Pulmonary artery endothelial cell (primary cell): ENCODE results near the gene PRR5L. TPM values are rescaled to one million over a fixed set of nuclear protein-coding genes. Genes with fewer than 3 reads are reported as not detected.
A peak's percentile ranks its signal among the peaks of the same experiment; 100 is the strongest.
"Not testable (repeated sequence)": the region's sequence is repeated elsewhere in the genome, so short reads cannot be mapped to it uniquely, and the experiment has no call there.

Source experiments
- DNase-seq: peaks from one replicate; pipeline ENCODE4 v3.0.0-alpha.2; 2011; ENCODE audit warnings: low read depth, low spot score
- total RNA-seq: library from RNA; depleted of rRNA; stranded (reverse); fragments of >200 nt; gene quantifications from 2 replicates; pipeline ENCODE4 v1.2.3, GENCODE V29; 2014

PRR5L gene
- total RNA-seq, 1 donor from 2014 or later, result 9.6 TPM

DNA sequence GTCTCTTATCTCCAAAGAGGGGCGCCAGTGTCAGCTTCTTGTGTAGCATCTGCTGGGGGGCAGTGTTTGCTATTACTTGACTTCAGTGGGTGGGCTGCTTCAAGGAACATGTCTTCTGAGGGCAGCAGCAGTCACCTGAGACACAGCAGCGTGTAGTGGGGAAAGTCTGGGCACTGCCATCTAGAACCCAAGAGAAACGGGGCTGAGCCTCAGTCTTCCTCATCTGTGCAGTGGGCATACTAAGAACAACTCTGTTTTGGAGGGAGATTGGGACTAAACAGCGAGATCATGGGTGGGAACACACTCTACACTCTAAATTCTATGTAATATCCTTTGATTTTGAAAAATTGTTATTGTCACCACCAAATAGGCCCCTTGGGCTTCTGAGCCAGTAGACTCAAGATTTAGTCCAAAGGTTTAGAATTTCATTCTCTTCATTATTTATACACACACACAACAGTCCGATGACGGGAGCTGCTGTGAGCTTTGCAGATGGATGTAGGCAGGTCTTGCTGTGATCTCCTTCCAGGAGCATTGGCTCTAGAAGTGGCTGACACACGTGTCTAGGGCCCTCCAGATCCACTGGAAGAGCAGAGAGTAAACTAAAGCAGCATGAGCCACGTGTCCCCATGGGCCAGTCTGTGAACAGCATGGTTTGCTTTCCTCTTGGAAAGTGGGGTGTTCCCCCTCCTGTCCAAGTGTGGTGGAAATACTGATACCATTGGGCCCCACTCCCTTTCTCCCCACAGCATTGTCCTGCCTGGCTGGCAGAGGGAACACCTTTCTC lies 162.2 kb downstream of the PRR5L start:
- no peak for DNase-seq

DNA sequence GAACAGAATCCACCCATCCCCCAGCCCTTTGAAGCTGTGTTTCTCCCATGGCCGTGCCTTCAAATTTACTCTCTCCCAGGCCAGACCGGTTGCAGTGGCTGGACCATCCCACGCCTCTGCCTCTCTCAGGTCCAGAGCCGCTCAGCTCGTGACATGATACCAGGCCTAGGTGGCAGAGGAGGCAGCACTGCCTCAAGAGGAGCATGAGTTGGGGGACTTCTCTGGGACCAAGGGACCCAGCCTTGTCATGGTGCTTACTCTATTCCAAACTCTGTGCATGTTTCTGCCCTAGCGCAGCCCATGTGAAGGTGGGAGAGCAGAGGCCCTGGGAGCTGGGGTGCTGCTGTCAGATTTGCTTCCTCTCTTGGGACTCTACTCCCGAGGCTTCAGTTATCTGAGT lies 163.0 kb downstream of the PRR5L start:
- DNase-seq, result no peak

DNA sequence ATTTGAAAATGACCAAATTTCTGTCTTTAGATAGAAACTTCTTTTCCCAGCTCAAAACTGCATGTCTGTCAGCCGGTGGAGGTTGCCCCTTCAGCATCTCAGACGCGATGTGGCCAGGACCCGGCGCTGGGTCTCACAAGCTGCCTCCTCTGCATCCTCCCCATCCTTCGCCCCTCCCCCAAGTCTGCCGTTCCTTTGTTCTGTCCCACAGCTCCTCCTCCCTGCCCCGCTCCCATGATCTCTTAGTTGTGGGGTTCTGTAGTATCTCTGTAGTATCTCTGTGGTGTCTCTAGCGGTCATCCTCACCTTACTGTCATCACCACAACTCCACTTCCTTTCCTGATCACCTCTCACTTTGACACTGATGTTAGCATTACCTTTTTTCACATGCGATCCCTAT lies 164.1 kb downstream of the PRR5L start:
- no peak for DNase-seq

DNA sequence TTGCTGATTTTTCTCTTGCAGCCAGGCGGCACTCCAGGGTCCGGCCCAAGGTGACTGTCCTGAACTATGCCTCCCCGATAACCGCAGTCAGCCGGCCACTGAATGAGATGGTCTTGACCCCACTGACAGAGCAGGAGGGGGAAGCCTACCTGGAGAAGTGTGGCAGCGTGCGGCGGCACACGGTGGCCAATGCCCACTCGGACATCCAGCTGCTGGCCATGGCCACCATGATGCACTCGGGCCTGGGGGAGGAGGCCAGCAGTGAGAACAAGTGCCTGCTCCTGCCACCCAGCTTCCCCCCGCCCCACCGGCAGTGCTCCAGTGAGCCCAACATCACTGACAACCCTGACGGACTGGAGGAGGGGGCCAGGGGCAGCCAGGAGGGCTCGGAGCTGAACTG lies 166.2 kb downstream of the PRR5L start:
- DNase-seq, result no peak

DNA sequence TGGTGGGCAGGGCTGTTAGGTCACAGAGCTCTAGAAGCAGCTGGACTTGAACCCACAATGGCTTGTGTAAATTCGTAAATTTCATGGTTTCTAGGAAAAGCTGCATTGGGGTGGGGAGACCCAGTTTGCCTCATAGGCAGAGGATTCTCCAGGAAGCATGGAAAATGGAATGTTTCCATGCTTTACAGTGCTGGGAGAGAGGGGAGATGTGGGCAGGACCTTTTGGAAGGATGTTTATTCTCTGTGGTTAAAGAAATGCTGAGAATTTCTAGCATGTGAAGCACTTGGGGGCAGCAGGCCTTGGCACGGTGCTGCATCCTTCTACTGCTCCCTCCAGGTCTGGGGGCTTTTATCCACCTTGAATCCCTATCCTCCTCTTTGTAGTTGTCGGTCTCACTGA lies 167.7 kb downstream of the PRR5L start:
- DNase-seq, result no peak

DNA sequence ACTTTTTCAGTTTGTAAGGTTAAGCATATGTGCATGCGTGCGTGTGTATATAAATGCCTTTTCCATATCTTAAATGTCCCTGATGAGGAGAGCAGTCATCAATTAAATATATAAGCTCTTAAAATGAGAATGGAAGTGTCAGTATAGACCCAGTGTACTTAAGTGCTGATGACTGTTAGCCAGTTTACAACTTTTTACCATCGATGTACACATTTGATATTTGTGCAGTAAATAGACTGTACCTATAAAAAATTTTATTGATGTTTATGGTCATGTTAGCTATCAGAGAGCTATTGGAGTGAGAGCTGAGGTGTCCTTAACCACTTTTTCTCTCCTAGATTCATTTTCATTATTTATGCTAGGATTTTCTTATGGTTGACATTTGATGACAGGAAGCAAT lies 168.6 kb downstream of the PRR5L start:
- DNase-seq, result no peak

DNA sequence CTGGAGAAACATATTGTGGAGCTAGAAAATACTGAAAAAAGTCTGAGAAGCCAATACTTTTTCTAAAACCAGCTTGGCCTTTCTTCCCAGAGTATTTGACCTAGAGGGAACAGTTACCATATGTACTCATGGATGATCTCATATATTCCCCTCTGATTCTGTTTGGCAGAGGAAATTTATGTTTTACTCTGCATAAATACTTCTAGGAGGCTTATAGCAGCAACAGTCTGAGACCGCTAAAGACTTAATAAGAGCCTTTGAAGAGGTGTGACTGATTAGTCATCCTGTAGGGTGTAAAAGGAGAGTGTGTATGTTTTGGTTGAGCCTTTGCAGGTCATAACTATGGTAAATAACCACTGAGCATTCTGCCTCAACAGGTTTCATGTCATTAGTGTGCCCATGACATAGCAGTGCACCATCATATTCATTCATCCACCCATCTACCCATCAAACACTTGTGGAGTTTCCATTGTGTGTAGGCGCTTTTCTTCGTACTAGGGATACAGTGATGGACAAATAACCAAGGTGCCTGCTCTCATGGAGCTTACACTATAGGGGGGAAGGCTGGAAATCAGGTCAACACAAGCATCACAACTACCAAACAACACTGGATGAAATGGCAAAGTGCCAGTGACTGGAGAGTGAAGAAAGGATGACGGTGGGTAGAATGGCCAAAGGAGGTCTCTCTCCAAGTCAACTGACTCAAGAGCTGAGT lies 169.5 kb downstream of the PRR5L start:
- DNase-seq, result no peak

DNA sequence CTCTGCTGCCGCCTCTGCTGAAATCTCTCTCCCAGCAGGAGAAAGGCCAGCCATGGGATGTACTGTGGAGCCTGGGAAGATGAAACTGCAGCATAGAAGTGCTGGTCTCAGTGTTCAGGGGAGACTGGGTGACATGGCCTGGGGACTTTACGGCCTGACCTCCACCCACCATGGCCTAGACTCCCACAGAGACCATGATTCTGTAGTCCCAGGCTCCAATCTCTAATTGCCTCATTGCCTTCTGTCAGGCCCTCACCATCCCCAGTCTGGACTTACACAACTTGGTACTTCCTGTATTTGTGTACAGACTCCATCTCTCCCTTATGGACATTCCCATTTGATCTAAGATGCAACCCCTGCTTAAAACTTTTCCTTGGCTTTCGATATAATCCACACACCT lies 170.9 kb downstream of the PRR5L start:
- no peak for DNase-seq

DNA sequence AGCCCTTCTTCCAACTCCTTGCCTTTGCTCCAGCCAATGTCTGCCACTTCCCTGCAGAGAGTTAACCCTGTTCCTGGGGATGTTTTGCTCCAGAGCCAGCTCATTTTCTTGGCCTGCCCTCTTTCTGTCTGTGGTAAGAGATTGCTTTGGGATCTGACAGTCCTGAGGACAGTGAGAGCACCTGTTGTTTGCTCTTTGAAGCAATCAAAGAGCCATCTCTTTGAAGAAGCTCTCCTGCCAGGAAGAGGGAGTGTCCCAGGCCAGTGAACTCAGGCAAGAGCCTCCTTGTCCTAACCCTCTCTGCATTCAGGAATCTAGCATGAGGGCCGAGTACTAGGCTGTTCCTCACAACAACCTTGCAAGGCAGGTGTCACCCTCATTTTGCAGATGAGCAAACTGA lies 171.8 kb downstream of the PRR5L start:
- no peak for DNase-seq

DNA sequence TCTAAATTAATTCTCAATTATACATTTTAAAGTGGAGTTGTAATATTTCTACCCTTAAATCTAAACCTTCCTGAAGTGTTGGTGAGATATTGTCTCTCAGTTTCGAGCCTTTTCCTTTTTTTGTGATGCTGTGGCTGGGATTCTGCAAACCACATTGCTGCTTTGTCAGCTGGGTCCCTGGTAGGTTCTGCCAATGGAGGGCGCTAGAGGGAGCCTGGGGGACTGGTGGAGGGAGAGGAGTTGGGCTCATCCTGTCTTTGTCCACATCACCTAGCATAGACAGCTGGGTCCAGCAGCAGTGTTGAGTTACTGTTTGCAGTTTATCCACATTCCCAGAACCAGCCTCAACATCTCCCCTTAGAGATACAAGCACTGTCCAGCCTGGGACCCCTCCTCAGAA lies 173.0 kb downstream of the PRR5L start:
- DNase-seq, result no peak

DNA sequence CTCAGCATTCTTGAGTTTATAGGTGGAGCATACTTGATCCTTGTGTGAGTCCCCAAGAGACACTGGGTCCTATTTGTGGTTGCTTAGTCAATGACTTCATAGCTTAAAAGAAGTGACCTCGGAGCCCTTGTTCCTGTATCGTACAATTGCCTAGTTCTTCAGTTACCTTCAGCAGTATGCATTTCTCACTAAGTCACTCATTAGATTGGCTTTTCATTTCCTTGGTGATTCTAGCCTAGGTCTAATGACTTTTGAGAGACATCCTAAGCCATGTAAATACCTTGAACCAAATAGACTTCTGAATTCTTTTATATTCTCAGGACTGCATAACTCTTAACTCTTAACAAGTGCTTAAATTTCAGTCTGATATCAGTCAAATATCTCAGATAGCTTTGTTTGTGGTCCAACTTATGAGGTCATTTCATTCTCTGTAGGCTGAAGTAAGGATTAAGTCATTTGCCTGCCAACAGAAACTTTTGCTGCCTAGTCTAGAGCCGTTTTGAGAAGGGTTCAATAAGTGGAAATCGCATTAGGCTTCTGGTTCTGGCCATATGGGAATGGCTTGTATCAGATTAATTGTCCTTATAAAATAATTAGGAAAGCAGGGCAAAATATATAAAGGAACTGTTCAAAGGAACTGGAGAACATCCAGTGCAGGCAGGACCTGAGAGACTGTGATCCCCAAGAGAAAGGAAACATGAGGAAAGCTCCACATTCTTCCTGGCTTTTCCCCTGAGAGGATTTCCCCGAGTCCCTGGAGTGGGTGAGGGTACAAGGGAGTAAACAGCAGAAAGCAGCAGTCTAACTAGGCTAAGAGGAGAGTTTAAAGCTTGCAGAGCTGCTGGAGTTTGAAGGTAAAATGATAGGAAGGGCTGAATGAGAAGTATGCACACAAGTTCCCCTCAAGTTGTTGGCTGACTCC lies 174.1 kb downstream of the PRR5L start:
- DNase-seq, result no peak

DNA sequence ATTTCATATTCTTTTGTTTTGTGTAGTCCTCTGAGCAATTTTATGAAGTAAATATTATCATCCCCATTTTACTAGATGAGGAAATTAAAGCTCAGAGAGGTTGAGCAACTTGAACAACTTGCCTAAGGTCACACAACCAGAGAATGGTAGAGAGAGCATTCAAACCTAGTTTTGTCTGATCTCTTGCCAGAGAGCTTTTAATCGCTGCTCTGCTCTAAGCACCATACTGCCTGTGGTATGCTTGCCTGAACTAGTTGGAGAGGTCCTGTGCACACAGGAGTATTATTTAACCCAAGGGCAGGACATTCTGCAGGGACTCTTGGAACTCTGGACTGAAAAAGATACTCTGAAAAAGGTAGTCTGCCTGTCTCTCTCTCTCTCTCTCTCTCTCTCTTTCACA lies 175.5 kb downstream of the PRR5L start:
- DNase-seq, result no peak

DNA sequence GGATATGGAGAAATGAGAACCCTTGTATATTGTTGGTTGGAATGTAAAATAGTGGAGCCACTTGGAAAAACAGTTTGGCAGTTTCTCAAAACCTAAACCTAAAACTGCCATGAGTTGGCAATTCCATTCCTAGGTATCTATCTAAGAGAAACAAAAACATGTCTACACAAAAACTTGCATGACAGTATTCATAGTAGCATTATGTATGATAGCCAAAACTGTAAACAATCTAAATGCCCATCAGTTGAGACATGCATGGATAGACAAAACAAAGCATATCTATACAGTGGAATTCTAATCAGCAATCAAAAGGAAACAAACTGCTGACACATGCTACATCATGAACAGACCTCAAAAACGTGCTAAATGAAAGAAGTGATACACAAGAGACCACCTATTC lies 179.1 kb downstream of the PRR5L start:
- DNase-seq, result no peak

DNA sequence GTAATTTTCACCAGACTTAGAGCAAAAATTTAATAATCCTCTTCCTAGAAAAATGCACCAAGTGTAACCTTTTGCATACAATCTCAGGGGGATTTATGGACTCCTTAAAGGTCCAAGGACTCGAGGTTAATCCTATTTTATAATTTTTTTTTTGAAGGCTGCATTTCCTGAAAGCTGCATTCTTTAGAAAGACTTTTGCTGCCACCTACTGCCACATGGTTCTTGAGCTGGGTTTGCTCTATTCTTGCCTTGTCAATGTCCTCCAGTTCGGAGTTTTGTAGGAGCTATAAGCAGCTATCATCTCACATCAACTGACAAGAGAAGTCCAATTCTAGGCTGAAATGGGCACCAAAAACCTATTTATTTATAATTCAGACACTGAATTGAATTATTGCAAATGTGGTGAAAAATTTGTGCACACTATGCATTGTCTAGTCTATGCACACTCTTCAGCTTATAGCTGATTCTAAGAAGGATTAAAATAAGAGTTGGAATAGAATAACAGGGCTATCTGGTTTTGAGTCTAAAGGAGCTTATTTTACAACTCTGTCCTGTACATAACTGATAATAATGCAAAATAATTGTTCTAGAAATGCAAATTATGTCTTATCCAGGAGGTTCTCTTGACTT lies 182.7 kb downstream of the PRR5L start:
- peak; percentile 35 for DNase-seq

DNA sequence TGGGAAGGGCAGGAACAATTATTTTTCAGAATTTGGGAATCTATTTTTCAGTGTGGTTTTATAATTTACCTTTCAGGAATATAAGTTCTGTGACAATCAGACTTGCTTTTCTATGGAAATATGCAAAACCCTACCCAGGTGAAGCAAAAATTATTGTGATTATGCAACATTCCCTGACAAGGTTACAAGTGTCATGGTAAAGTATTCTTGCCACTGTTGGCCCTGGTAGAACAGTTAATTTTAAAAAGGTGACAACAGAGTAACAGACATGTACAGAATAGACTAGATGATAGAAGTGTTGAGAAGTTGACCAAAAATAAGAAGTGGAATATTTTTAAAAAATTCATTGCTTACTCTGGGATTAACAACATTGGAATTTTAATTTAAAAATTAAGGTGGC lies 184.7 kb downstream of the PRR5L start:
- DNase-seq, result no peak

DNA sequence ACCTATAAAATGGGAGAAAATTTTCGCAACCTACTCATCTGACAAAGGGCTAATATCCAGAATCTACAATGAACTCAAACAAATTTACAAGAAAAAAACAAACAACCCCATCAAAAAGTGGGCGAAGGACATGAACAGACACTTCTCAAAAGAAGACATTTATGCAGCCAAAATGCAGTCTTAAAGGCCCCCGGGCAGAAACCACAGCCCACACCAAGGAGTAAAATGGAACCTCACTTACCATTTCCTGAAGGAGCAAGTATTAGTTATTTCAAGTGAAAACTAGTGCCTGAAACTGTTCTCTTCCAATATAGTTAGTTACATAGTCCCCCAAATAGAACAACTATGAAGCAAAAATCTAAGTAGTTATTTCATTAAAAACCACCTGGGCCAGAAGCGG lies 187.0 kb downstream of the PRR5L start:
- DNase-seq, result not testable (repeated sequence)

DNA sequence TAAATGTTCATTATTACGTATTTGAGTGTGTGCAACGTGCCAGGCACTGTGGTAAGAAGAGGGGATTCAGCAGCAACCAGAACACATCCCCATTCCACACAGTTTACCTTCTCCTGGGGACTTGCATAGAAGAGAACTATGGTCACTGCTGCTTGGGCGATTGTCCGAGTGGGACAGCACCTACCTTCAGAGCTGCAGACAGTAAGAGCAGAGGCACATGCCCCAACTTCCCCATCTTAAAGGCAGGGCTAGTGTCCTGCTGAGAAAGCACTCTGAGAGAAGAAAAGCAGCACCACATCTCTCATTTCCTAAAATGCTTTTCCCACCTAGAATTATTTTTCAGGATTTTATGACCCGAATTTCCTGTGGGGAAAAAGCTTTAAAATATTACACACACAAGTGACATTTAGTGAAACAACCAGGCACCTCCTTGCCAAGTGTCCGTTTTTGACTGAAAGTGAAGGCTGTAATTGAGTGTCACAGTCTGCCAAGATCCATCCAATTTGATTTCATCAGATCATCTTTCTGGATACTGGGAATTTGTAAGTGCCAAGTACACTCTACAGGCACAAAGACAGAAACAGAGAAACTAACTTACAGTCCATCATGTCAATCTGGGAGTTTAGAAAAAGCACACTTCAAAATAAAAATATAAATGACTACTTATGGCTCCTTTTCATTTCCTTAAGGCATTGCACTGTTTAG lies 189.4 kb downstream of the PRR5L start:
- DNase-seq, result no peak

DNA sequence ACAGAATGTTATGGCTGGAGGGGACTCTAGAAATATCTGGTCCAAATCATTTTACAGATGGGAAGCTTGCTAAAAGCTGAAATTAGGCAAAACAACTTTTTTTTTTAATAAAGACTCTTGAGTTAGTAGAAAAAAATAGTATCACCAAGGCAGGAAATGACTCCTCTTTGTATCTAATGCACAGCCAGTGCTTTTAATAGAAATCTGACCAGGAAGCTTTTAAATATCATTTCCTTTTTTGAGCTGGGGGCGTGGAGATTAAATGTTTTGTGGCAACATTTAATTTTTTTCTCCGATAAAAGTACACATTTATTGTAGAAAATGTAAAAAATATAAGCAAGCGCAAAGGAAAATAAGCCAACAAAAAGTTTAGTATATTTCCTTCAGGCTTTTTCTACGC lies 191.5 kb downstream of the PRR5L start:
- no peak for DNase-seq

DNA sequence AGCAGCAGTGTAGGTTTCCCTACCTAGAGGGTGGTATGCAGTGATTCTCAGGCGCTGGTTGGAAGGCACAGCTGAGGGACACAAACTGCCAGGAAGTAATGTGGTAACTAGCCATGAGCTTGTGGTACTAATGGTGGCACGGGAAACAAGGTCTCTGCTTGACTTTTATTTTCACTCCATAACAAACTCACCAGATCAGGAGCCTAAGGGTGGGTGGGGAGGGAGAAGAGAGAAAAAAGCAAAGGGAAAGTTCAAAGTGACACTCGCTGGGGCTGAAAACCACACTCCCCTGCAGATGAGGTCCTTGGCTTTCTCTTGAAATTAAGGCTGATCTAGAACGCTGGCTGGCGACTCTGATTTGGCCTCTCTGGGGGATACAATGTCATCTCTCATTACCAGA lies 192.0 kb downstream of the PRR5L start:
- DNase-seq, result no peak

DNA sequence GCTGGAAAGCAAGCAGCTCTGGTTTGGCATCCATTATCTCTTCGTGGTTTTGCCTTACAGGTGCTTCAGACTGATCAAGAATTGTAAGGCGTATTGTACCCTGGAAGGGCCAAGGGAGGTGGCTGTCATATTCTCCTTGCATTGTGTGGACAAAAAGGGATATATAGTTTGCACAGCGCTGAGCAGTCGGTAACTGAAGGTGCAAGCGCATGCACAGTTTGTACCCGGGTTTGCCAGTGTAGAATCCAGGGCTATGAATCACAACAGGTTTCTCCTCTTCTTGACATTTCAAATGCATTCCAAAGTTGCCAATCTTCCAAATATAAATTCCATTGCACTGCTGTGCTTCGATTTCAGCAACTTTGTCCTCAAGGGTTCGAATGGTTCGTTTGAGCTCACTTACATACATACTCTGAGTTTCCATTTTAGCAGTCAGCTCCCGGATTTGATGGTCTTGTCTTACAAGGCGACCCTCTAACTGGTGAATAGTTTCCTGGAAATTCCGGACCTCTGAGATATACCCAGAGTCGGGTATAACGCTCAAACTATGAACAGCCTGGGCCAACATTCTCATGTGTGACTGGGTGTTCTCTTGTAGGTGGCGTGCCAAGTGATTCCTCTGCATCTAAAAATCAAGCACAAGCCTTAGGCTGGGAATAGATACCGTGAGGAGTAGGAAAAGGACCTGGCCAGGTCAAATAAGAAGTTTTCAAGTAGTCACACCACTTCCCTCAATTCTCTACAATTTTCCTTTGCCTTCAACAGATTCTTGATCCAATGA lies 194.1 kb downstream of the PRR5L start:
- DNase-seq, result no peak
